Endodermal cell (in vitro differentiated cells): ENCODE results near the gene PLEKHG3. TPM values are rescaled to one million over a fixed set of nuclear protein-coding genes. Genes with fewer than 3 reads are reported as not detected.
A peak's percentile ranks its signal among the peaks of the same experiment; 100 is the strongest.

ENCODE experiments used
- DNase-seq: peaks from one replicate; pipeline ENCODE4 v3.0.0-alpha.2; 2017
- H3K27ac ChIP-seq: 2 replicates; pipeline ENCODE4 v1.5.1; 2013; ENCODE audit warnings: mild to moderate bottlenecking, low read depth, low read length, moderate library complexity
- H3K27me3 ChIP-seq: 2 replicates; pipeline ENCODE4 v1.6.1; 2013; ENCODE audit warnings: mild to moderate bottlenecking, low read length, moderate library complexity; ENCODE audit not compliant: insufficient read depth, control insufficient read depth, poor library complexity, severe bottlenecking
- H3K36me3 ChIP-seq: 2 replicates; pipeline ENCODE4 v1.7.0; 2013; ENCODE audit warnings: mild to moderate bottlenecking, low read length, moderate library complexity; ENCODE audit not compliant: control insufficient read depth, insufficient read depth
- H3K4me1 ChIP-seq: one replicate; pipeline ENCODE4 v1.7.0; 2013; ENCODE audit warnings: low read length; ENCODE audit not compliant: control insufficient read depth, insufficient read depth
- H3K4me3 ChIP-seq: 2 replicates; pipeline ENCODE4 v1.5.1; 2013; ENCODE audit warnings: mild to moderate bottlenecking, low read length, moderate library complexity
- H3K9ac ChIP-seq: 2 replicates; pipeline ENCODE4 v1.6.1; 2013; ENCODE audit warnings: mild to moderate bottlenecking, low read length, moderate library complexity; ENCODE audit not compliant: poor library complexity, severe bottlenecking; ENCODE audit errors: extremely low read depth
- H3K9me3 ChIP-seq: 2 replicates; pipeline ENCODE4 v1.6.1; 2013; ENCODE audit warnings: mild to moderate bottlenecking, low read length, moderate library complexity; ENCODE audit not compliant: control insufficient read depth
- H3K27ac Mint-ChIP-seq: 2 replicates; pipeline ENCODE4 v1.8.0; 2020; ENCODE audit warnings: mixed read lengths
- H3K27me3 Mint-ChIP-seq: 2 replicates; pipeline ENCODE4 v1.8.0; 2021; ENCODE audit warnings: mild to moderate bottlenecking, mixed read lengths; ENCODE audit not compliant: insufficient read depth
- H3K36me3 Mint-ChIP-seq: 2 replicates; pipeline ENCODE4 v1.8.0; 2020; ENCODE audit warnings: low read depth, mixed read lengths
- H3K4me1 Mint-ChIP-seq: 2 replicates; pipeline ENCODE4 v1.8.0; 2020; ENCODE audit warnings: mixed read lengths
- H3K4me3 Mint-ChIP-seq: 2 replicates; pipeline ENCODE4 v1.8.0; 2020; ENCODE audit warnings: mild to moderate bottlenecking, moderate library complexity, mixed read lengths
- H3K9me3 Mint-ChIP-seq: 2 replicates; pipeline ENCODE4 v1.8.0; 2020; ENCODE audit warnings: mild to moderate bottlenecking, mixed read lengths
- WGBS, 2 experiments: methylation state at CpG; one replicate each; pipeline versions ENCODE4 v1.1.5 to v1.1.7; 2013; ENCODE audit warnings: missing lambda C conversion rate in 2 of 2, mixed read lengths in 1 of 2; ENCODE audit not compliant: insufficient coverage in 1 of 2, insufficient read length in 1 of 2; 5-methylcytosine and 5-hydroxymethylcytosine counted together
- total RNA-seq, 2 donors: library from RNA; stranded (reverse); fragmentation: NEBNext Ultra II Directional in 1 of 2; extraction: Animal tissue kit (Norgen Biotek cat#: 25700) in 1 of 2; gene quantifications; 2 replicates in 1 of 2; 3 replicates in 1 of 2; pipeline ENCODE4 v1.2.1, GENCODE V29; 2021
- TF ChIP-seq, protein P1 (sequence below): fragments of 200-600 bp; sonication (generic); conservative IDR thresholded peaks from 2 replicates; pipeline ENCODE4 v1.5.0; 2021; ENCODE audit warnings: antibody characterized with exemption, mild to moderate bottlenecking

The PLEKHG3 gene
- total RNA-seq, 2 donors from 2014 or later: 31.7 to 52.6 TPM

DNA sequence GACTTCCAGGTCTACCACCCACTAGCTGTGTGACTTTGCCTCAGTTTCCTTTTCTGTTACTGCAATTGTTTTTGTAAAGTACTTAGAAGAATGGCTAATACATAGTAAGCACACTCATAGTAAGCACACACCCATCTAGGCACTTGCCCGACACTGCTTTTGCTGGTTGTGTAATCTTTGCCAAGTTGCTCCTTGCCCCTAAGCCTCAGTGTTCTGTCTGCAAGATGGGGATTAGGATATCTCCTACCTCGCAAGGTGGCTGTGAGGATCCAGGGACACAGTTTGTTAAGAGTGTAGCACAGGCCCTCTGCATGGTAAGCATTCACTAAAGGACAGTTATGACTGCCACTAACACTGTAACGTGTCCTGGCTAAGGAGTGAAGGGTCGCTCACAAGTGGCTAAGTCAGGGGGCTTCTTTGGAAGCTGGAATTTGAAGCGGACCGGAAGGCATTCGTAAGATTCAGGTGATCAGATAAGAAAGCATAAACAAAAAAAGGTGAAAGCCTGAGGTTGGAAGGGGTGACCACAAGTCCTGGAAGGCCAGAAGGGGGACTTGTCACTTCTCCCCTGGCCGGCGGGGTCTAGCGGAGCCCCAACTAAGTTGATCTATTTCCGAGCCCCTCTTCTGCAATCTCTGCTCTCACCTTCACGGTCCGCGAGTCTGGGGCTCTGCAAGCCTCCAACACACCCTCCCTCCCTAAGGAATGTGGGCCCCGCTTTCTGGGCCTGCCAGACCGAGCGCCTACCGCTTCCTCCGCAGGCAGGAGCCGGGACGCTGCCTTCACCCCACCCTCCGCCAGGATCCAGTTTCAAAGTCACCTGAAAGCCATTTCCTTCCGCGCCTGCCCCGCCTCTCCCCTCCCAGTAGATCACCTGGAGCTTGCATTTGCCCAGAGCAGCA is 1.5 kb upstream of the PLEKHG3 start:
- Mint-ChIP-seq H3K9me3 (no peaks in the 10 kb centered on the region), H3K27me3 (peaks cover 33% of the 10 kb centered on the region), H3K4me1 (peaks cover 63% of the 10 kb centered on the region), H3K36me3 (no peaks in the 10 kb centered on the region), H3K27ac (peak overlapping the region; percentile 65), H3K4me3 (peak overlapping the region; percentile 70)
- WGBS, 2 experiments: 9 to 13% methylated on average over 14 to 25 of the region's 25 CpGs
- H3K9me3 ChIP-seq: no peaks in the 10 kb centered on the region
- DNase-seq: peak; percentile 96
- no peak overlapping the region for H3K27ac ChIP-seq
- no peaks in the 10 kb centered on the region for H3K36me3 ChIP-seq
- peak overlapping the region; percentile 89 for H3K4me3 ChIP-seq
- H3K4me1 ChIP-seq: peaks cover 29% of the 10 kb centered on the region
- TF ChIP-seq, protein P1, sequence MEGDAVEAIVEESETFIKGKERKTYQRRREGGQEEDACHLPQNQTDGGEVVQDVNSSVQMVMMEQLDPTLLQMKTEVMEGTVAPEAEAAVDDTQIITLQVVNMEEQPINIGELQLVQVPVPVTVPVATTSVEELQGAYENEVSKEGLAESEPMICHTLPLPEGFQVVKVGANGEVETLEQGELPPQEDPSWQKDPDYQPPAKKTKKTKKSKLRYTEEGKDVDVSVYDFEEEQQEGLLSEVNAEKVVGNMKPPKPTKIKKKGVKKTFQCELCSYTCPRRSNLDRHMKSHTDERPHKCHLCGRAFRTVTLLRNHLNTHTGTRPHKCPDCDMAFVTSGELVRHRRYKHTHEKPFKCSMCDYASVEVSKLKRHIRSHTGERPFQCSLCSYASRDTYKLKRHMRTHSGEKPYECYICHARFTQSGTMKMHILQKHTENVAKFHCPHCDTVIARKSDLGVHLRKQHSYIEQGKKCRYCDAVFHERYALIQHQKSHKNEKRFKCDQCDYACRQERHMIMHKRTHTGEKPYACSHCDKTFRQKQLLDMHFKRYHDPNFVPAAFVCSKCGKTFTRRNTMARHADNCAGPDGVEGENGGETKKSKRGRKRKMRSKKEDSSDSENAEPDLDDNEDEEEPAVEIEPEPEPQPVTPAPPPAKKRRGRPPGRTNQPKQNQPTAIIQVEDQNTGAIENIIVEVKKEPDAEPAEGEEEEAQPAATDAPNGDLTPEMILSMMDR: no peak
- H3K27me3 ChIP-seq: peaks cover 15% of the 10 kb centered on the region
- peak overlapping the region; percentile 57 for H3K9ac ChIP-seq

DNA sequence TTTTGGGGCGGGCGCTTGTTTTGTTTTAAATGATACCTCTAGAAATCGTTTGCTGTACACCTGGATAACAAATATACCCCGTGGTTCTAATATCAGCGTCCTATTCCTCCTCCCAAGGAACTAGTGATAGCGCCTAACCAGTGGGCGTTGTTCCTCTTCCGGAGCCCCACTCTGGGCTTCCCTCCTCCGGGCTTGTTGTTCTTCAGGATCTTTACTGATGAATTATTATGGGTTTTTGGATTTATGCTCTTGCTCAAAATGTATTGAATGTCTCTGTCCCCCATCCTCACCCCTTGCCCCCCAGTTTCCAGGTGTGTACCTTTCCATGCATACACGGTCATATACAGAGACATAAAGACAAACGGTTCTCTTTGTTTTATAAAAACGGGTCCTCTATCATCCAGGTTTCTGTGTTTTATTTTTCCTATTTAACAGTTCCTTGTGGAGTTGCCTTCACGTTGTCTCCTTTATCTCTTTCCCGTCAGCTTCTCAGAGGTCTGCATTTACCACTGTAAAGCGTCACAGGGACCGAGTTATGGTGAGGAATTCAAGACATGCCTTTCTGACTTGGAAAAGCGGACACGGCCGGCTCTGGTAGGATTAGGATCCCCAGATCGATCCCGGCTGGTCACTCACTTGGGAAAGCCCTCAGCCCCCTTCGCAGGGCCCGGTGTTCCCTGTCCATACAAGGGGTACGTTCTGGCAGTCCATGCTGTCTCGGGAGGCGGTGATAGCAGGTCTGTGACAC is 655 bp upstream of the PLEKHG3 start:
- Histone ChIP-seq H3K9me3 (no peaks in the 10 kb centered on the region), H3K9ac (peak overlapping the region; percentile 57), H3K27me3 (peaks cover 15% of the 10 kb centered on the region), H3K4me3 (peak overlapping the region; percentile 89), H3K27ac (no peak overlapping the region), H3K4me1 (peaks cover 32% of the 10 kb centered on the region), H3K36me3 (no peaks in the 10 kb centered on the region)
- TF ChIP-seq, protein P1: no peak
- no peaks in the 10 kb centered on the region for H3K9me3 Mint-ChIP-seq
- peak overlapping the region; percentile 70 for H3K4me3 Mint-ChIP-seq
- no peaks in the 10 kb centered on the region for H3K36me3 Mint-ChIP-seq
- no peak for DNase-seq
- H3K27ac Mint-ChIP-seq: peak overlapping the region; percentile 65
- peaks cover 66% of the 10 kb centered on the region for H3K4me1 Mint-ChIP-seq
- WGBS, 2 experiments: 0 to 1% methylated on average over 18 to 25 of the region's 26 CpGs
- H3K27me3 Mint-ChIP-seq: peaks cover 30% of the 10 kb centered on the region

DNA sequence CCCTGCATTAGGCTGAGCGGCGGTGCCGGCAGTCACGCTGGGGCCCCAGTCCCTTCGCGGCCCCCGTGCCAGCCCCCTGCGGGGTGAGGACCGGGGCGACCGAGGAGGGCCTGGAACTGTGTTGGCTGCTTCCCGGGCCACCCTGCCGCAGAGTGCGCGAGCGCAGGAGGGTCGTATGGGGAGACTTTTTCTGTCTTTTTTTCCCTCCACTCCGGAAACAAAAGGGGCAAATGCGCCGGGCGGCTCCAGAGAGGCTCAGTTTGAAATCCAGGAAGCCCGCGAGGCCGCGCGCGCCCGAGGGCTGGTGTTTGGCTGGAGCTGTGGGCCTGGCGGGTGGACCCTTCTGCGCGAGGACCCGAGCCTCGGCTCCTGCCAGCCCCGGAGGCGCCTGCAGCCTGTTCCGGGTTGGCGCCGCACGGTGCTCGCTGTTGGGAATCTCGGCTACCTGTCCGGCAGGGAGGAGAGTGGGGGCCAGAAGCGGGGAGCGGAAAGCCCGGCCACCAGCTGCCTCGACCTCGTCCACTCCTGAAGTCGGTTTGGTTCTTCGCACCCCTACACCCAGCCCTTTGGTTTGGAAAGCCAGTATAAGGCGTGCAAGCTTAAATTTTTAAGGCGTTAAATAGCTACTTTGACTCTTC is 638 bp downstream of the PLEKHG3 start:
- 0 to 1% methylated on average over 21 to 51 of the region's 51 CpGs for WGBS, 2 experiments
- TF ChIP-seq, protein P1: no peak
- DNase-seq: peak; percentile 75
- H3K9ac ChIP-seq: peak overlapping the region; percentile 66
- peaks cover 33% of the 10 kb centered on the region for H3K4me1 ChIP-seq
- peaks cover 67% of the 10 kb centered on the region for H3K4me1 Mint-ChIP-seq
- H3K4me3 ChIP-seq: peak overlapping the region; percentile 89
- peaks cover 28% of the 10 kb centered on the region for H3K27me3 Mint-ChIP-seq
- H3K27ac ChIP-seq: no peak overlapping the region
- H3K9me3 ChIP-seq: no peaks in the 10 kb centered on the region
- H3K36me3 Mint-ChIP-seq: no peaks in the 10 kb centered on the region
- H3K9me3 Mint-ChIP-seq: no peaks in the 10 kb centered on the region
- H3K27me3 ChIP-seq: peaks cover 15% of the 10 kb centered on the region
- peak overlapping the region; percentile 70 for H3K4me3 Mint-ChIP-seq
- no peak overlapping the region for H3K27ac Mint-ChIP-seq
- no peaks in the 10 kb centered on the region for H3K36me3 ChIP-seq
